OCI-LY3 (cell line): ENCODE data around the gene TVP23A.
"Not testable (repeated sequence)": the region's sequence is repeated elsewhere in the genome, so short reads cannot be mapped to it uniquely, and the experiment has no call there.

ENCODE experiments used
- H2AFZ ChIP-seq: fragments of 200-600, 300-600 bp; shearing (Covaris generic); 2 replicates; pipeline ENCODE4 v1.6.0; 2014; ENCODE audit warnings: antibody characterized with exemption, low read depth, low read length
- H3K27ac ChIP-seq: fragments of 200-600, 300-600 bp; sonication (generic); 2 replicates; pipeline ENCODE4 v1.5.1; 2014; ENCODE audit warnings: mild to moderate bottlenecking, low read length, moderate library complexity, mixed read lengths
- H3K27me3 ChIP-seq: fragments of 200-600, 300-600 bp; sonication (generic); 2 replicates; pipeline ENCODE4 v1.6.1; 2014; ENCODE audit warnings: low read depth, low read length, mixed read lengths
- H3K36me3 ChIP-seq: fragments of 200-600, 300-600 bp; sonication (generic); replicated peaks from 2 replicates; pipeline ENCODE3; 2014; ENCODE audit warnings: low read depth, low read length, mixed read lengths
- H3K4me1 ChIP-seq: fragments of 300-600, 200-600 bp; sonication (generic); 2 replicates; pipeline ENCODE4 v1.6.1; 2014; ENCODE audit warnings: low read length, mixed read lengths
- H3K4me2 ChIP-seq: fragments of 200-600, 300-600 bp; sonication (generic); 2 replicates; pipeline ENCODE4 v1.6.1; 2014; ENCODE audit warnings: low read length, mixed read lengths
- H3K4me3 ChIP-seq: fragments of 300-600, 200-600 bp; sonication (generic); 2 replicates; pipeline ENCODE4 v1.5.1; 2014; ENCODE audit warnings: antibody characterized with exemption, mild to moderate bottlenecking, low read length, moderate library complexity
- H3K79me2 ChIP-seq: fragments of 300-600, 200-600 bp; shearing (Covaris generic); 2 replicates; pipeline ENCODE4 v1.6.1; 2014; ENCODE audit warnings: mild to moderate bottlenecking, low read length, mixed read lengths
- H3K9ac ChIP-seq: fragments of 300-600, 200-600 bp; shearing (Covaris generic); 2 replicates; pipeline ENCODE4 v1.6.0; 2014; ENCODE audit warnings: mild to moderate bottlenecking, low read length, moderate library complexity
- H3K9me3 ChIP-seq: fragments of 200-600, 300-600 bp; shearing (Covaris generic); 2 replicates; pipeline ENCODE4 v1.6.1; 2014; ENCODE audit warnings: low read length, mixed read lengths; ENCODE audit not compliant: insufficient read depth
- H4K20me1 ChIP-seq: fragments of 200-600, 300-600 bp; sonication (generic); 2 replicates; pipeline ENCODE4 v1.6.1; 2016; ENCODE audit warnings: low read length, mixed read lengths; ENCODE audit not compliant: insufficient read depth
- EZH2phosphoT487 ChIP-seq: fragments of 200-600 bp; shearing (Covaris generic); IDR thresholded peaks from 2 replicates; pipeline ENCODE4 v1.6.1; 2018; ENCODE audit warnings: antibody characterized with exemption, mixed run types, low read depth
- TF ChIP-seq, protein P1 (sequence below): fragments of 200-600, 300-600 bp; sonication (generic); IDR thresholded peaks from 2 replicates; pipeline ENCODE4 v1.5.1; 2014; ENCODE audit warnings: antibody characterized with exemption, low read length, low read depth

The TVP23A gene

DNA sequence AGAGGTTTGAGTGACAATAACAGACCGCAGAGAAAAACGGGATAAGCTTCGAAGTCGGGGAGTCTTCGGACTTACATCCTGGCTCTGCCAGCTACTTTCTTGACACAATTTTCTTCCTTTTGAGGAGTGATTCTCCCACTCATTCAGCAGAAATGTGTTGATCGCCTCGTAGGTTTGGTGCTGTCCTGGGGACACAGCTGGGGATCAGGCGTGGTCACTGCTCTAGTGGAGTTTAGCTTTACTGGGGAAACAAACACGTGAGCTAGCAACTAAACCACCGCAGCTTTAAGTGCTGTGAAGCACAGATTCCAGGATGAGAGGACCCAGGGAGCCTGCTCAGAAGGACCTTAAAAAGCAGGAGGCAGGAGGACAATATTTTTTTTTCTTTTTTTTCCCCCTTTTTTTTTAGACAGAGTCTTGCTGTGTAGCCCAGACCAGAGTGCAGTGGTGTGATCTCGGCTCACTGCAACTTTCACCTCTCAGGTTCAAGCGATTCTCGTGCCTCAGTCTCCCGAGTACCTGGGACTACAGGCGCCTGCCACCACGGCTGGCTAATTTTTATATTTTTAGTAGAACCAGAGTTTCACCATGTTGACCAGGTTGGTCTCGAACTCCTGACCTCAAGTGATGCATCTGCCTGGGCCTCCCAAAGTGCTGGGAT lies 74.1 kb downstream of the TVP23A start:
- Histone ChIP-seq H2AFZ (no peak overlapping the region), H3K4me3 (peak overlapping the region; percentile 82), H3K4me1 (peaks cover 43% of the 10 kb centered on the region), H3K36me3 (peaks cover 9% of the 10 kb centered on the region), H3K9me3 (no peaks in the 10 kb centered on the region), H4K20me1 (no peaks in the 10 kb centered on the region), H3K79me2 (peaks cover 2% of the 10 kb centered on the region; the same call in 1 of the 2 replicates), H3K4me2 (peak overlapping the region; percentile 96), H3K27me3 (no peaks in the 10 kb centered on the region), H3K9ac (peak overlapping the region; percentile 72), H3K27ac (peak overlapping the region; percentile 38)
- TF ChIP-seq, protein P1, sequence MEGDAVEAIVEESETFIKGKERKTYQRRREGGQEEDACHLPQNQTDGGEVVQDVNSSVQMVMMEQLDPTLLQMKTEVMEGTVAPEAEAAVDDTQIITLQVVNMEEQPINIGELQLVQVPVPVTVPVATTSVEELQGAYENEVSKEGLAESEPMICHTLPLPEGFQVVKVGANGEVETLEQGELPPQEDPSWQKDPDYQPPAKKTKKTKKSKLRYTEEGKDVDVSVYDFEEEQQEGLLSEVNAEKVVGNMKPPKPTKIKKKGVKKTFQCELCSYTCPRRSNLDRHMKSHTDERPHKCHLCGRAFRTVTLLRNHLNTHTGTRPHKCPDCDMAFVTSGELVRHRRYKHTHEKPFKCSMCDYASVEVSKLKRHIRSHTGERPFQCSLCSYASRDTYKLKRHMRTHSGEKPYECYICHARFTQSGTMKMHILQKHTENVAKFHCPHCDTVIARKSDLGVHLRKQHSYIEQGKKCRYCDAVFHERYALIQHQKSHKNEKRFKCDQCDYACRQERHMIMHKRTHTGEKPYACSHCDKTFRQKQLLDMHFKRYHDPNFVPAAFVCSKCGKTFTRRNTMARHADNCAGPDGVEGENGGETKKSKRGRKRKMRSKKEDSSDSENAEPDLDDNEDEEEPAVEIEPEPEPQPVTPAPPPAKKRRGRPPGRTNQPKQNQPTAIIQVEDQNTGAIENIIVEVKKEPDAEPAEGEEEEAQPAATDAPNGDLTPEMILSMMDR = no peak
- no peak for TF ChIP-seq EZH2phosphoT487

DNA sequence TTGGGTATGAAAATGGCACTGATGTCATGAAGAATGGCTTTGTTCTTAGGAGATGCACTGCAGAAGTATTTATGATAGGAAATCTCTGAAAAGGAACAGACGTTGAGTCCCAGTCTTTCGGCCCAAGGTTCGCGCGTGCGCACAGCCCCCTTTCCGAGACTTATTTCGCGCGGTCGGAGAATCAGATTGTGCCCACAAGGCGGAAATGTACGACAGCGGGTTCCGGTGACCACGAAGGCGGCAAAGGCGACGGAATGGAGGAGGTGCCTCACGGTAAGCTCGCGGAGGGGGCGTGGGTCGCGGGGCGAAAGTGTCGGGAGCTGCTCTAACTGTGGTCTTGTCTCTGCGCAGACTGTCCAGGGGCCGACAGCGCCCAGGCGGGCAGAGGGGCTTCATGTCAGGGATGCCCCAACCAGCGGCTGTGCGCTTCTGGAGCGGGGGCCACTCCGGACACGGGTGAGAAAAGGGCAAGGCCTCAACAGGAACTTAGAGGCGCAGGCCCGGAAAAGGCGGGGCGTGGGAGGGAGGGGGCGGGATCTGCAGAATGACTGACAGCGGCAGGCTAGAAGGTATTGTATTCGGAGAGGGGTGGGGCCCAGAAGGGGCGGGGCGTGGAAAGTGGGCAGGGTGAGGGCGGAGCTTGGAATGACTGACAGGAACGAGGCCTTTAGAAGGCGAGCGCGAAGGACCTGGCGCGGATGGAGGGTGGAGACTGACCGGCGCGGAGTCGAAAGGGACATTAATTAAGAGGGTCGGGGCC lies 74.8 kb downstream of the TVP23A start, which contains the start of gene NUBP1:
NUBP1 (plus strand) TSS at position 233 of the 760 bp plus-strand sequence; CDS start at position 255, 22 bp downstream.
- Histone ChIP-seq H3K4me3 (peak within 1 kb of the TSS; percentile 82), H3K79me2 (peaks cover 2% of the 10 kb centered on the region; the same call in 1 of the 2 replicates), H4K20me1 (no peaks in the 10 kb centered on the region), H3K9ac (peak within 1 kb of the TSS; percentile 81), H2AFZ (peak within 1 kb of the TSS; percentile 13; the same call in 1 of the 2 replicates), H3K27me3 (no peaks in the 10 kb centered on the region), H3K4me2 (peak within 1 kb of the TSS; percentile 96), H3K4me1 (peaks cover 50% of the 10 kb centered on the region), H3K27ac (peak within 1 kb of the TSS; percentile 84), H3K9me3 (no peaks in the 10 kb centered on the region), H3K36me3 (peaks cover 9% of the 10 kb centered on the region)
- TF ChIP-seq, protein P1 = no peak
- TF ChIP-seq EZH2phosphoT487 = no peak

DNA sequence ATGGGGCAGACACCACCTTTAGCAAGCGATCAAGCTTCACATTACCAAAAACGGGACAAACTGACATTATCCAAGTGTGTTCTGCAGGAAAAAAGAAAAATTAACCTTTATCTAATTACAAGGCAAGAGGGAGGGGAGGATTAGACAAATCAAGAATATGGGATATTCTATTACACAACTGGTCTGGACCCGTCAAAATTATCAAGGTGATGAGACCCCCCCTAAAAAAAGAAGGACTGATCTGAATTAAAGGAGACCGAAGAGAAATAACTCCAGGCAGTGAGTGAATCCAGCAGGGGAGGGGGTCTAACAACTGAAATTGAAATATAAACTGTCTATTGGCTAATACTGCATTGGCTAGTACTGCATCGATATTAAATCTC lies 75.4 kb downstream of the TVP23A start:
- peak overlapping the region; percentile 82 for H3K4me3 ChIP-seq
- H3K4me2 ChIP-seq = peak overlapping the region; percentile 91
- no peak for TF ChIP-seq EZH2phosphoT487
- TF ChIP-seq, protein P1 = no peak
- no peaks in the 10 kb centered on the region for H3K27me3 ChIP-seq
- H2AFZ ChIP-seq = peak overlapping the region; percentile 13; the same call in 1 of the 2 replicates
- peaks cover 7% of the 10 kb centered on the region for H3K36me3 ChIP-seq
- peak overlapping the region; percentile 81 for H3K9ac ChIP-seq
- H3K4me1 ChIP-seq = peaks cover 55% of the 10 kb centered on the region
- peaks cover 2% of the 10 kb centered on the region; the same call in 1 of the 2 replicates for H3K79me2 ChIP-seq
- H3K9me3 ChIP-seq = no peaks in the 10 kb centered on the region
- no peaks in the 10 kb centered on the region for H4K20me1 ChIP-seq
- H3K27ac ChIP-seq = peak overlapping the region; percentile 84

DNA sequence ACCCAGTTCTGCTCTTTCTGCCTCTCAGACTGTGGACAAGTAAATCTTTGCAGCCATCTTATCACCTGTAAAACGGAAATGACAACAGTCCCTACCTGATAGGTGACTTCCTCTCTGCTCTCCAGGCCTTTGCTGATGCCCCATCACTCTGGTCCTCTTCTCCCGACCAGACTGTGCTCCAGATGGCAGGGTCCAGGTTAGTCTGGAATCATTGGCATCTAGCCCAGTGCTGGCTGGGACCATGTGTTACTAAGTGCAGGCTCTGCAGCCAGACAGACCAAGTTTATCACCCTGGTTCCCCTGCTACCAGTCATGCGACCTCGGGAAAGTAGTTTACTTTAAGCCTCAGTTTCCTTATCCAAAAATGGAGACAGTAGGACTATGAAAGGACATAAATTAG lies 76.8 kb downstream of the TVP23A start:
- H3K9me3 ChIP-seq = no peaks in the 10 kb centered on the region
- peaks cover 65% of the 10 kb centered on the region for H3K4me1 ChIP-seq
- H3K4me3 ChIP-seq = no peak overlapping the region
- no peaks in the 10 kb centered on the region for H4K20me1 ChIP-seq
- TF ChIP-seq, protein P1 = no peak
- no peak for TF ChIP-seq EZH2phosphoT487
- peaks cover 5% of the 10 kb centered on the region for H3K36me3 ChIP-seq
- peaks cover 2% of the 10 kb centered on the region; the same call in 1 of the 2 replicates for H3K79me2 ChIP-seq
- peak overlapping the region; percentile 38 for H3K4me2 ChIP-seq
- H3K27me3 ChIP-seq = no peaks in the 10 kb centered on the region
- peak overlapping the region; percentile 21 for H3K27ac ChIP-seq
- no peak overlapping the region for H3K9ac ChIP-seq
- H2AFZ ChIP-seq = 0 out of 2 replicates have a peak overlapping the region, but pooled peaks have one; percentile 44

DNA sequence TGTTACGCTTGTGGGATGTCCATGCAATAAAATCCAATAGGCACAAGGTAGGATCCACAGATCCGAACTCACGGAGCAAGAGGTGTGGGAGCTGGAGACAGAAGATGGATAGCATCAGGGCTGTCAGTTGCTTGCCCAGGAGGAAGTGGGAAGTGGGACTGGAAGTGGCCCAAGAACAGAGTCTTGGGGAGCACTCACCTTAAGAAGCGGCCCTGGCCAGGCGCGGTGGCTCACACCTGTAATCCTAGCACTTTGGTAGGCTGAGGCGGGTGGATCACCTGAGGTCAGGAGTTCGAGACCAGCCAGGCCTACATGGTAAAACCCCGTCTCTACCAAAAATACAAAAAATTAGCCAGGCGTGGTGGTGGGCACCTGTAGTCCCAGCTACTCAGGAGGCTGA lies 77.3 kb downstream of the TVP23A start:
- not testable (repeated sequence) for H3K27me3 ChIP-seq, H3K9ac ChIP-seq, H3K4me3 ChIP-seq, H3K9me3 ChIP-seq, H3K27ac ChIP-seq, H3K36me3 ChIP-seq, H4K20me1 ChIP-seq, H3K79me2 ChIP-seq, H3K4me2 ChIP-seq, H2AFZ ChIP-seq
- peaks cover 65% of the 10 kb centered on the region for H3K4me1 ChIP-seq
